HG03103 (cell line): ENCODE data around the gene DPEP1.
"Not testable (repeated sequence)": the region's sequence is repeated elsewhere in the genome, so short reads cannot be mapped to it uniquely, and the experiment has no call there.

Experiments
- ATAC-seq: cut with Tn5 transposase; IDR thresholded peaks from one replicate; pipeline ENCODE4 v1.9.1; 2021; ENCODE audit warnings: low read depth; ENCODE audit not compliant: unreplicated experiment

DPEP1 gene

DNA sequence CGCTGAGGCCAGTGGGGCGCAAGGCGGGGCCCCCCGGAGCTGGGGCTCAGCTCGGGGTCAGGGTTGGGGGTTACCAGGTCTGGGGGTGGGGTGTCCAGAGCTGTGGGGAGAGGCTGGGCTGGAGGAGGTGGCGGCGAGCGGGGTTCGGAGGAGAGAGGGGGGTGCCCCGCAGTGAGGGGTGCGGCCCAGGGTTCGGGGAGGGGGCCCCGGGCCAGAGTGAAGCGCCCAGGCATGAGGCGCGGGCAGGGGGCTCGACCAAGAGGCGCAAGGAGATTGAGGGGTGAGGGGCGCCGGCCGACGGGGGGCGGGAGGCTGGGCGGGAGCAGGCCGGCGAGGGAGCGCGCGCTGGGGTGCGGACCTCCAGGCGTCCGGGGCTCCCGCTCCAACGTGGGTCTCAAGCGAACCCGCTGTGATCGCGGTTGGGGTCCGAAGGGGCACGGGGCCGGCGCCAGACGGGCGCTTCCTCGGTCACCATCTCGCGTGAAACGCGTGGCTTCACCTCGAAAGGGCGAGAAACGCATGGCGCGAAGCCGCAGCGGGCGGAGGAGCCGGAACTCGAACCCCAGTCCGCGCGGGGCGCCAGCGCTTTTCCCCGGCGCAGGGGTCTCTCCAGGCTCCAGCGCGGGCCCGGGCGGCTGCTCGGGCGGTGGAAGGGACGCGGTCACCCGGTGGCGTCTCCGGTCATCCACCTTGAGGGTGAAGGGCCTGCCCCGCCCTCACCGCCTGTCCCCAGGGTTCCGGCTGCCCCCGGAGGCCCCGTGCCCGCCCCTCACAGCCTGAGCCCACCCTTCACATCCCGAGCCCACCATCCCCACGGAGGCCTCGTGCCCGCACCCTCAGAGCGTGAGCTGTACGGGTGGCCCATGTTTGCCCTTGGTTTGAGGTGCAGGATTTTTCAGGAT is 37.0 kb upstream of the DPEP1 start:
- ATAC-seq: no peak

DNA sequence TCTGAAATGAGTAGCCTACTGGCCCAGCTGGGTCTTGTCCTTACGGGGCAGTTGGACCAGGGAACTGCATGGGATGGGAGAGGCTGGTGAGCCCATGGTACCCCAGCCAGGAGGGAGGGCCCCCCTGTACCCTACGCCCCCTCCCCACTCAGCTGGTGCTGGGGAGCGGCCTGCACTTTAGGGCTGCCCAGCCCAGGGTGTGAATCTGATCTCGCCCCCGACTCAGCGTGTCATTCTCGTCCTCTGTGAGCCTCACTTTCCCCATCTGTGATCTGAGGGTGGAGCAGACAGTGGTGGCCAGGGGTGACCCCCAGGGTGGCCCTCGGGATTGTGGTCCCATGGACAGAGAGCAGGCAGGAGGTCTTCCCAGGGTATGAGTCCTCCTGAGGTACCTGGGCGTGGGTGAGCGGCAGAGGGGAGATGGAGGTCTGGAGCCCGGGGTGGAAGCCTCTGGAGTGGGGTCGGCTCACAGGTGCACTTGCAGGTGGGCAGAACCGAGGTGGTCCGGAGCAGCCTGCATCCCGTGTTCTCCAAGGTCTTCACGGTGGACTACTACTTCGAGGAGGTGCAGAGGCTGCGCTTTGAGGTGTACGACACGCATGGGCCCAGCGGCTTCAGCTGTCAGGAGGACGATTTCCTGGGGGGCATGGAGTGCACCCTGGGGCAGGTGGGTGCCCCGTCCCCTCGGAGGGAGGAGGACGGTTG is 36.2 kb upstream of the DPEP1 start:
- ATAC-seq: no peak

DNA sequence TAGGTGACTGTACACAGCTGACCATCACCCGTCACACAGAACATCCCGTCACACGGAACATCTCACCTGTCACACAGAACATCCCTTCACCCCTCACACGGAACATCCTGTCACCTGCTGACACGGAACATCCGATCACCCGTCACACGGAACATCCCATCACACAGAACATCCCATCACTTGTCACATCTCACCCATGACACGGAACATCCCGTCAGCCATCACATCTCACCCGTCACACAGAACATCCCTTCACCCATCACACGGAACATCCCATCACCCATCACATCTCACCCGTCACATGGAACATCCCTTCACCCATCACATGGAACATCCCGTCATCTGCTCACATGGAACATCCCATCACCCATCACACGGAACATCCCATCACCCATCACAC is 34.1 kb upstream of the DPEP1 start:
- no peak for ATAC-seq

DNA sequence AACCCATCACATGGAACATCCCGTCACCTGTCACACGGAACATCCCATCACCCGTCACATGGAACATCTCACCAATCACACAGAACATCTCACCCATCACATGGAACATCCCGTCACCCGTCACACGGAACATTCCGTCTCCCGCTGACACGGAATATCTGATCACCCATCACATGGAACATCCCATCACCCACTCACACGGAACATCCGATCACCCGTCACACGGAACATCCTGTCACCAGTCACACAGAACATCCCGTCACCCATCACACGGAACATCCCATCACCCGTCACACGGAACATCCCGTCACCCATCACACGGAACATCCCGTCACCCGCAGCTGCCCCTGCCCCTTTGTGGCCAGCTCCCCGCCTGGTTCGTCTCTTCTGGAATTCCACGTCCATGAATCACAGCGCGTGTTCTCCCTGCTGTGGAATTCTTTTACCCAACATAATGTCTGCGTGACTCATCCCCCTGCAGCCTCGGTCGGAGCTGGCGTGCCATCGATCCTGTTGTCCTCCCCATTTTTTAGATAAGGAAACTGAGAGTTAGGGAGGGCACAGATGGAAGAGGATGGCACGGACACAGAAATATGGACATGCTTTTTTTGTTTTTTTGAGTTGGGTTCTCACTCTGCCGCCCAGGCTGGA is 32.3 kb upstream of the DPEP1 start:
- ATAC-seq: no peak

DNA sequence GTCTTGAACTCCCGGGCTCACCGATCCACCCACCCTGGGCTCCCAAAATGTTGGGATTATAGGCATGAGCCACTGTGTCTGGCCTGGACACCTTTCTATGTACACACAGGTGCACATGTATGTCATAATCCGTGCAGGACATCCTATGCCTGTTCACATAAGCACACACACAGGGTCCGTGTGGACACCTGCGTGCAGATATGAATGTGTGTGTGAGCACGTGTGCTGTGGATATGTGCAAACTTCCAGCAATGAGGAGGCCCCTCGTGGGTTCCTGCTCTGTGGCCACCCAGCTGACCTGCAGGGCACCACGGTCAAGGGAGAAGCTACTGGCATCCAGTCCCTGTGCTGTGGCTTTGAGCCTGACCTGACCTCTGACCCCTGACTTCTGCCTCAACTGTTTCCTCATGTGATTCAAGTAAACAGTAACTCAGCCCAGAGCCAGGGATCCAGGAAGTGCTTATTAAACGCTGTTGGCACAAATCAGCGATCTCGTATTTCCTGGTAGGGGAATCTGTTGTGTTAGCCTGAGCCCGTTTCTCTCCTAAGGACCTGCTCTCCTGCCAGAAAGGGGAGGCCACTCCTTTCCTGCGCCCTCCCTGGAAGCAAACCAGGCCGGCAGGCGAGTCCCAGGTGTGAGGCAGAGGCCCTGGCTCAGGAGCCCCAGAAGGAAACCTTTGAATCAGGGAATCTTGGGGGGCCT is 31.4 kb upstream of the DPEP1 start:
- no peak for ATAC-seq

DNA sequence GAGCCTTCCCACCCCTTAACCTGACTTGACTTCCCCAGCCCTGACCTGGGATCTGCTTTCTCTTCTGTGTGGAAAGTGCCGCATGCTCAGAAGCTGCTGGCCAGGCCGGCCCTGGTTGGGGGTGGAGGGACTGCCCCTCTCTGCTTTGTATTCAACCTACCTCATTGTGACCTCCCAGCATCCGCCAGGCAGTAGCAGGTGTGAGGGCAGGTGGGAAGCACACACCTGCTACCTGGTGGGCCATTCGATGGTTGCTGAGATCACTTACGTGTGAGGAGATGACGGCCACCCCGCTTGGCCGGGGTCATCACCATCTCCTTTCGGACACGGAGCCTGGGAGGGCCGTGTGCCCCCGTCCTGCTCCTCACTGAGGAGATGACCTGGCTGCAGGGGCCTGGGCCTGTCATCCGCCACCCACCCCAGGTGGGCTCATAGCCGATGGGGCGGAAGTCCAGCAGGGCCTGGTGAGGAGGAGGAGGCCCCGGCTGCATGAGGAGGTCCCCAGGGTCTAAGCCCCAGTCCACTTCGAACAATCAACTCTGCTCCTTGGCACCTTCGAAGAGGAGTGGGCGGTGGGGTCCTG is 30.7 kb upstream of the DPEP1 start:
- ATAC-seq: no peak

DNA sequence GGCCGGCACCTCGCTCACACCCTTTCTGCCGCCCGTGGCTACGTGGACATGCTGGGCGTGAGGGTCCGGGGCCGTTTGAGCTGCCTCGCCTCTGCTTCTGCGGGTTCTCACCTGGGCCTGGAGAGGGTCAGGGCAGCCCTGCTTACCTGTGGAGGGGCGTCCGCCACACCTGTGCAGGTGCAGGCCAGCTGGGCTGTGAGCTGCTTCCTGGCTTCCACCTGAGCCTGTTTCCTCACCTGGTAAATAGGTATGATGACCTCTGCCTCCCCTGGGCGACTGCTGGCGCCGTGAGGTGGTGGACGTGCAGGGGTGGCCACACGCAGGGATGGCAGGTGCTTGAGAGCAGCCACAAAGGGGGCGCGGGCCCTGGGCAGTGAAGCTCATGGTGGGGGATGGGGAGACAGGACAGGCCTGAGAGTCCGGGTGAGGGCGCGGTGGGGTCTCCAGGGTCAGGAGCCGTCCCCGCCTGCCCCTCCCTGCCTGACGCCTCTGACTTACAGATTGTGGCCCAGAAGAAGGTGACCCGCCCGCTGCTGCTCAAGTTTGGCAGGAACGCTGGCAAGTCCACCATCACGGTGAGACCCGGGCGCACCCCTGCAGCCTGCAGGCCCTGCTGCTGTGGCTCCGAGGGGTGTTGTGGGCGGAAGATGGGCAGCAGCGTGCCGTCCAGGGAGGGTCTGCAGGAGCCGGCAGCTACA is 30.1 kb upstream of the DPEP1 start:
- ATAC-seq: no peak

DNA sequence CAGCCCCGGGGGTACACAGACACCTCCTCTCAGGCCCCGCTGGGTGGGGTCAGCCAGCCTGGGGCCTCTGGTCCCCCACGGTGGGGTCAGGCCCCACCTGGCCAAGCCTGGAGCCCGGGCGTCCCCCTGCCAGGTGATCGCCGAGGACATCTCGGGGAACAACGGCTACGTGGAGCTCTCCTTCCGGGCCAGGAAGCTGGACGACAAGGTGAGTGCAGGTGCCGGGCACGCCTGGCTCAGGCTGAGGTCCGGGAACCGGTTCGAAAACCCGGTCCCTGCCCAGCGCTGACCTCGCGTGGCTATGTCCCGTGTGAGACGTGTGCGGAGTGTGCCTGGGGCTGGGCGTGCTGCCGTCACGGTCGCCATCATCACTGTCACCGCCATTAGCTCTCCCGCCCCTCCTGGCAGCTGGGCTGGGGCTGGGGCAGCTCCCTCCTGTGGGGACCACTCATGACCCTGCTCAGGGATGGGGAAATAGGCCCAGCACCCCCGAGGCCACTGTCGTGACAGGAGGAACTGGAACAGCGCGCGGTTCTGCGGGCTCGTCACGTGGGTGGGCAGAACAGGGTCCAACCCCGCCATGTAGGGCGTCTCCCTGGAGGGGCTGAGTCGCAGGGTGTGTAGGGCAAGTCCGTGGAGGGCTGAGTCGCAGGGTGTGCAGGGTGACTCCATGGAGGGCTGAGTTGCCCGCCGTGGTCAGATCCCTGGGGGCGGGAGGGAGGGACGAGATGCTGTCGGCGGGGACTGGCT is 29.4 kb upstream of the DPEP1 start:
- no peak for ATAC-seq

DNA sequence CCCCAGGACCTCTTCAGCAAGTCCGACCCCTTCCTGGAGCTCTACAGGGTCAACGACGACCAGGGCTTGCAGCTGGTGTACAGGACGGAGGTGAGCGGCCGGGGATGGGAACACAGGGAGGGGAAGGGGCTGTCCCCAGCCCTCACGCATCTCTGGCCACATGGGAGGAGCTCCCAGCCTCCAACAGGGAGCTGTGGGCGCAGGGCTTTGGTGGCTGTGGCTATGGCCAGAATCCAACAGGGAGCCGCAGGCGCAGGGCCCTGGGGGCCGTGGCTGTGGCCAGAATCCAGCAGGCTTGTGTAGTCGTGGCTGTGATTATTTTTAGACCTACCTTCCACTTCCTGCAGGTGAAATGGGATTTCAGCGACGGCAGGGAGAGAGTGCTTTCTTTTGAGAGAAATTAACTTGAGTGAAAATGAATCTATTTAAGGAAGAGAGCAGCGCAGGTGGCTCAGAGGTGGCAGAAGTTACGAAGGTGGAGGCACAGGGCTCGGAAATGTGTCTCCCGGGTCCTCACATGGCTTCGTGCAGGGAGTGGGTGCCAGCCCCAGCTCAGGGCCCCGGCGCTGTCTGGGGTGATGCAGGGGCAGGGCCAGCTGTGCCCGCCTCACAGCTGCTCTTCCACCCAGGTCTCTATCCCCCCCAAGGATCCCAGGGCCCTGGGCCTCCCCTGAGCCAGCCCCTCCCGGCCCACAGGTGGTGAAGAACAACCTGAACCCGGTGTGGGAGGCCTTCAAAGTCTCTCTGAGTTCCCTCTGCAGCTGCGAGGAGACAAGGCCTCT is 28.5 kb upstream of the DPEP1 start:
- ATAC-seq: no peak

DNA sequence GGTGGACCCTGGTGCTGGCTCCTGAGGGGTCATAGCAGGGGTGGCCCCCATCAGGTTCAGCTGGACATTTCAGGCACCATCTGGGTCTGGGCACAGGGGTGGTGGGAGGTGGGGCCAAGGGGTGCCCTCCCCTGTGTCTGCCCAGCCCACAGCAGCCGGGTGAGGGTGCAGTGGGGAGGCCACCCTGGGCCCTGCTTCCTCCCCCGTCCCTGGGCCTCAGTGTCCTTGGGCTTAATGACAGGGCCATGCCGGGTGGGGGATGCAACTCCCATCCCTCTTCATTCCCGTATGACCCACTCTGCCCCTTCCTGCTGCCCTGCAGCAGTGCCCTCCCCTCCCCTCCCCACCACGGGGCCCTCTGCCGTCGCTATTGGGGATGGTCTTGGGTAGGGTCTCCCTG is 27.2 kb upstream of the DPEP1 start:
- ATAC-seq: no peak

DNA sequence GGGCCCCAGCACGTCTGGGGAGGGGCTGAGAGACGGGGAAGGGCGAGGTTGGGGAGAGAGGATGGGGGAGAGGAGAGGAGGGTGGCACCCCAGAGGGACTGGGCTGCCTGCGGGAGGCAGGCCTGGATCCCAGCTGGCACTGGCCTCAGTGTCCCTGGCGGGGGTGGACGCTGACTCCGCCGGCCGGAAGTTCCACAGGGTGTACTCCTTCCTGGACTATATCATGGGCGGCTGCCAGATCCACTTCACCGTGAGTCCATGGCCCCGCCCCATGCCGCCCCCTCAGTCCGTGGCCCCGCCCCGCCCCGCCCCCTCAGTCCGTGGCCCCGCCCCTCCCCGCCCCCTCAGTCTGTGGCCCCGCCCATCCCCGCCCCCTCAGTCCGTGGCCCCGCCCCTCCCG is 26.6 kb upstream of the DPEP1 start:
- no peak for ATAC-seq

DNA sequence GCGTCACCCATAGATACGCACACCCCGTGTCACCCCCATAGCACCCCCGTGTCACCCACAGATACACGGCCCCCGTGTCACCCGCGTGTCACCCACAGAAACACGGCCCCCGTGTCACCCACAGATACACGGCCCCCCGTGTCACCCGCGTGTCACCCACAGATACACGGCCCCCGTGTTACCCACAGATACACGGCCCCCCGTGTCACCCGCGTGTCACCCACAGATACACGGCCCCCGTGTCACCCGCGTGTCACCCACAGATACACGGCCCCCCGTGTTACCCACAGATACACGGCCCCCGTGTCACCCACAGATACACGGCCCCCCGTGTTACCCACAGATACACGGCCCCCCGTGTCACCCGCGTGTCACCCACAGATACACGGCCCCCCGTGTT is 25.8 kb upstream of the DPEP1 start:
- not testable (repeated sequence) for ATAC-seq

DNA sequence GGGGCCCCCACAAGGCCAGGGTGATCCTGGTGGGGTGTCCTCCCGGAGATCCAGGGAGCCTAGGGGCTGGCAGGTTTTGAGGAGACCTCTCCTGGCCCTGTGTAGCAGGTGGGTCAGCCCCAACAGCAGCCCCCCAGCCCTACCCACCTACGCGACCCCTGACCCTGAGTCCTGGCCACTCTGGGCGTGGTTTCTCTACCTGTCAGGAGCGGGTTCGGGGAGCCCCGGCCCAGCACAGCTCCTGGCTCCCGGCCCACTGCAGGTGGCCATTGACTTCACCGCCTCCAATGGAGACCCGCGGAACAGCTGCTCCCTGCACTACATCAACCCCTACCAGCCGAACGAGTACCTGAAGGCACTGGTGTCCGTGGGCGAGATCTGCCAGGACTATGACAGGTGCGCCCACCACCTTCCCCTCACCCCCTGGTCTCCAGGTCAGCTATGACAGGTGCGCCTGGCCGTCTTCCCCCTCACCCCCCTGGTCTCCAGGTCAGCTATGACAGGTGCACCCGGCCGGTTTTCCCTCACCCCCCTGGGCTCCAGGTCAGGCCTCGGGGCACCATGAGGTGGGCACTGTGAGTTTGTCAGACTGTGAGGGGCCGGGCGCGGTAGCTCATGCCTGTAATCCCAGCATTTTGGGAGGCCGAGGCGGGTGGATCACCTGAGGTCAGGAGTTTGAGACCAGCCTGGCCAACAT is 24.9 kb upstream of the DPEP1 start:
- ATAC-seq: no peak

DNA sequence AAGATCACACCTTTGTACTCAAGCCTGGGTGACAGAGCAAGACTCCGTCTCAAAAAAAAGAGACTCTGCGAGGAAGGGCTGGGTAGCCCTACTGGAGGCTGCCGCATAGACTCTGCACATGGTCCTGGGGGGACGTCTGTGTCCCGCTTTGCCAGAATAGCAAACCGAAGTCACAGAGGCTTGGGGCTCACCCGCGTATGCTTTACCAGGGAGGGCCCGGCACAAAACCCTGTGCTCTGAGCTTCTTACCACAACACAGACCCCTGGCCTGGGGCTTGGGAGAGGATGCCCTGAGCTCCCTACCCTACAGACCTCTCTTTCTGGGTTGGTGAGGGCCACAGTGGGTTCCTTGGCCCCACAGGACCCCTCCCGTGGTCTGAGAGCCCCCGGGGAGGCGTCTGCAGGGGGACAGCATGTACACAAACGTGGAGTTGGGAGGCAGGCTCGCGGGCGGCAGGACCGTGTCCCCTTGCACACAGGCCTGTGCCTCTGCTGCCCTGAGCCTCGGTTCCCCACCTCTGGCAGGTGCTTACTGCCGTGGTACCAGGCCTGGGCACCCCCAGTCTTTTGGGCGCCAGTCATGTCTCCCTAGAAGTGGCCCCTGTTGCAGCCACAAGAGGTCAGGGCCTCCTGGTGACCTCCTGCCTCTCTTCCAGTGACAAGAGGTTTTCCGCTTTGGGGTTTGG is 24.1 kb upstream of the DPEP1 start:
- no peak for ATAC-seq

DNA sequence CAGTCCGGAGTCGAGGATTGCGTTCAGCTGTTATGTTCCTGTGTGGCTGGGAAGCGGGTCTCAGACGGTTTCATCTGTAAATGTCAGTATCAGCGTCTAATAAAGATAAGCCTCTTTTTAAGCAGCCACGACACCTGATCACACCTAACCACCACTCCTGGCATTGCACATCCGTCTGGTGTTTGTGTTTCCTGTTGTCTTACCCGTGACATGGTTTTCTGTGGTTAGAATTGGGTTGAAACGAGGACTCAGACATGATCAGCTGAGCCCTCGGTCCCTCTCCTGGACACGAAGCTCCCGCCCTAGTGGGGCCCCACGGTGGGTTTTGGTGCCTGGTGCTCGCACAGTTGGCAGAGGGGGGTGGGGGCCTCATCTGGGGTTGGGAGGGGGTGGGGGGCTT is 19.6 kb upstream of the DPEP1 start:
- no peak for ATAC-seq

DNA sequence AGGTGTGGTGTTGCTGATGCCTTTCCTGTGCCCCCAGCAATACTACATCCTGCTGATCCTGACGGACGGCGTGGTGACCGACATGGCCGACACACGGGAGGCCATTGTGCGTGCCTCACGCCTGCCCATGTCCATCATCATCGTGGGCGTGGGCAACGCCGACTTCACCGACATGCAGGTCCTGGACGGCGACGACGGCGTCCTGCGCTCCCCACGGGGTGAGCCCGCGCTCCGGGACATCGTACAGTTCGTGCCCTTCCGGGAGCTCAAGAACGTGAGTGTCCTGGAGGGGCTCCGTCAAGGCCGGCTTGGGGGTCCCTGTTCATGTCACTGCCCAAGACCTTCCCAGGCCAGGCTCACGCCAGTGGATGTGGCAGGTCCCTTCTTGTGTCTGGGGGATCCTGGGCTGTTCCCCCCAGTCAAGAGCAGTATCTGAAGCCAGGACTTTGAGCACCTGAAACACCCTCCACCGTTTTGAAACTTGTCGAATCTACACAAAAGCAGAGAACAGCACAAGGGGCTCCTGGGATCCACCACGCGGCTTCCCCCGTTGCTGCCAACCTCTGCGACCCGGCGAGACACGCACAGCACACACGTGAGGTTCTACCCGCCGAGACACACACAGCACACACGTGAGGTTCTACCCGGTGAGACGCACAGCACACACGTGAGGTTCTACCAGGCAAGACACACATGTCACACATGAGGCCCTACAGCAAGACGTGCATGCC is 17.9 kb upstream of the DPEP1 start:
- no peak for ATAC-seq
